GM21619 (cell line): ENCODE data around the gene KRTAP10-9.
"Not testable (repeated sequence)": the region's sequence is repeated elsewhere in the genome, so short reads cannot be mapped to it uniquely, and the experiment has no call there.

ENCODE experiments used
- ATAC-seq: cut with Tn5 transposase; IDR thresholded peaks from one replicate; pipeline ENCODE4 v1.9.1; 2021; ENCODE audit not compliant: unreplicated experiment

Gene KRTAP10-9

DNA sequence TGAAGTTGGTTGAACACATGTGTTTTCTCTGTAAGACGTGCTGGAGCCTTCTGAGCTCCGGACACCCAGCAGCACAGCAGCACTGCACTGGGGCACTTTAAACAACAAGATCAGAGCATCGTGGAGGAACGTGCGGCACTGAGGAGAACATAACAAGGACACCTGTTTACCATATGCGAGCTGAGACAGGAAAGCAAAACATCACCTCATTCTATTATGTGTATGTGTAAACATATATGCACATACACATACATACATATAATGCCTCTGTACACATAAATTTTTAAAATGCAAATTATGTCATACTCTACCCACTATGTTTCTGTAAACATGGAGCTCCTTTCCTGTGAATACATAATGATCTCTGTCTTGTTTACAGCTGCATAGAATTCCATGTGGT, 31.4 kb upstream of the KRTAP10-9 start:
- no peak for ATAC-seq

DNA sequence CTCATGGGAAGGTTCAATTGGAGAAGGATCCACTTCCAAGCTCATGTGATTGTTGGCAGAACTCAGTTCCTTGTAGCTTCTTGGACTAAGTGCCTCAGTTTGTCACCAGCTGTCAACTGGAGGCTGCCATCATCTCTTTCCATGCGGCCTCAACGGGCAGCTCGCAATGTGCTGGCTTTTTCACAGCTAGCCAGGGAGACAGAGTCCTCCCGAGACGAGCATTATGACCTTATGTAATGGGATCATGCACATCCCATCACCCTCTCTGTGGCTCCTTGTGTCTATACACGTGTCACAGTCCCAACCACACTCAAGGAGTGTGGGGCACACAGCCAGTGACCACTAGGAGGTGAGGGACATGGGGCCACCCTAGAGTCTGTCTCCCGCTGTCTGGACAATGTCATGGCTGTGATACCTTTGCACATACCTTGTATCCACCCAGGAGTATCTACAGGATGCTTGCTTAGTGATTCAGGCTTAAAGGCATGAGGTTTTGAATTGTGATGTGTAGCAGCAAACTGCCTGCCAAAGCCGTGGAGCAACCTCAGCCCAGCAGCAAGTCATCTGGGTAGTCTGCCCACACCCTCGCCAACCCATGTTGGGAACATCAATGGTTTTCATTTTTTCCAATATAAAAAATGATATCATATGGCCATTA, 30.7 kb upstream of the KRTAP10-9 start:
- ATAC-seq, result no peak

DNA sequence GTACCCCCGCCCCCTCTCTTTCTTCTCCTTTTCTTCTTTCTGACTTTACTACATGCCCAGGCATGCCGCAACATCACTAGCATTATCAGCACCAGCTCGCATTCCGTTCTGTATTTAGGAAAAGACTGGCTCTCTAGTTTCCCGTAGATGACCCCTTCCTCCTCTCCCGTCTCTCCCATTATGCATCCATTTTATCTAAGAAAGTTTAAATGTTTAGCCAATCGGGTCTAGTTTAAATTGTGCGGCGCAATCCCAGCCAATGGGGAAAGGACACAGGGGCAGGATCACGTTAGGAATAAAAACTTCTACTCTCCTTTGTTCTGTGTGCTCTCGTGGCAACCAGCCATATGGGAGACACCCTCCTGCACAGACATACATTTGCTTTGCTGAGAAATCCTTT, 28.8 kb upstream of the KRTAP10-9 start:
- ATAC-seq, result no peak

DNA sequence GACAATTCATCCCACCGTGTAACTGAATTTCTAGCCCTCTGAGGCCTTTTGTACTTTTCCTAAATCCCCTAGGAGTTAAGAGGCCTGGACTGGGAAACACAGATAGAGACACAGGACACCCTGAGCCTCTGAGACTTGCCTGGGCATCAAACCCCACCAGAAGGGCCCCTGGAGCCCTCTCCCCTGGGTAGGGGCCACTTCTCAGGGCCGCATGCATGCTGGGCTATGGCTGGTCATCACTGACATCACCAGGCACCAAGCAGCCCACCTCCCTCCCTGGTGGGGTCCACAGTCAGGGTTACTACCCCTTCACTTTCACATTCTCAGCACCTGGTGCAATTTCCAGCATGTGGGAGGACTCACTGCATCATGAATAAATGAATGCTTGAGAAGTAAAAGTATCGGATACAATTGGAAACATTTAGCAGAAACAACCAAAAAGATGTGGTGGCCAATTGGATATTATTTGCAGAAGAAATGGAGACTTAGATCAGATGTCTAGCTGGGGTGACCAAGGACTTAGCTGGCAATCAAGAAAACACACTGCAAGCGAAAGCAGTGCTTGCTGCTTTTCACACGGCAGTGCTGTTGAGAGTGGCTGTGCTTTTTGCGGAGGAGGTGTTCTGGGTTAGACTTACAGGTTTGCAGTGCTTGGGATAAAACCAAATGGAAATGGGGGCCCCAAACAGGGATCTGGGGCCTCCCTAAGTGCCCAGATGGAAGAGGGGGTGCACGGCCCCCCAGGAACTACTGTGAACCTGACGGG, 27.4 kb upstream of the KRTAP10-9 start:
- ATAC-seq, result no peak

GRCh38 chr21:44600118-44600978, 26.5 kb upstream of the KRTAP10-9 start, which contains the start of gene KRTAP10-7:
Gene KRTAP10-7, plus strand, starts transcription at chr21:44600597. Its CDS starts 25 bp downstream, at chr21:44600622.
- ATAC-seq, result not testable (repeated sequence)

DNA sequence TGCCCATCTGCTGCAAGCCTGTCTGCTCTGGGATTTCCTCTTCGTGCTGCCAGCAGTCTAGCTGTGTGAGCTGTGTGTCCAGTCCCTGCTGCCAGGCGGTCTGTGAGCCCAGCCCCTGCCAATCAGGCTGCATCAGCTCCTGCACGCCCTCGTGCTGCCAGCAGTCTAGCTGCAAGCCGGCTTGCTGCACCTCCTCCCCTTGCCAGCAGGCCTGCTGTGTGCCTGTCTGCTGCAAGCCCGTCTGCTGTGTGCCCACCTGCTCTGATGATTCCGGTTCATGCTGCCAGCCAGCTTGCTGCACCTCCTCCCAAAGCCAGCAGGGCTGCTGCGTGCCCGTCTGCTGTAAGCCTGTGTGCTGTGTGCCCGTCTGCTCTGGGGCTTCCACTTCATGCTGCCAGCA, 25.8 kb upstream of the KRTAP10-9 start:
- not testable (repeated sequence) for ATAC-seq

GRCh38 chr21:44601596-44602462, 25.1 kb upstream of the KRTAP10-9 start:
- no peak for ATAC-seq

- ATAC-seq, result no peak
Measured at GRCh38 chr21:44602463-44602850, 24.4 kb upstream of the KRTAP10-9 start.

DNA sequence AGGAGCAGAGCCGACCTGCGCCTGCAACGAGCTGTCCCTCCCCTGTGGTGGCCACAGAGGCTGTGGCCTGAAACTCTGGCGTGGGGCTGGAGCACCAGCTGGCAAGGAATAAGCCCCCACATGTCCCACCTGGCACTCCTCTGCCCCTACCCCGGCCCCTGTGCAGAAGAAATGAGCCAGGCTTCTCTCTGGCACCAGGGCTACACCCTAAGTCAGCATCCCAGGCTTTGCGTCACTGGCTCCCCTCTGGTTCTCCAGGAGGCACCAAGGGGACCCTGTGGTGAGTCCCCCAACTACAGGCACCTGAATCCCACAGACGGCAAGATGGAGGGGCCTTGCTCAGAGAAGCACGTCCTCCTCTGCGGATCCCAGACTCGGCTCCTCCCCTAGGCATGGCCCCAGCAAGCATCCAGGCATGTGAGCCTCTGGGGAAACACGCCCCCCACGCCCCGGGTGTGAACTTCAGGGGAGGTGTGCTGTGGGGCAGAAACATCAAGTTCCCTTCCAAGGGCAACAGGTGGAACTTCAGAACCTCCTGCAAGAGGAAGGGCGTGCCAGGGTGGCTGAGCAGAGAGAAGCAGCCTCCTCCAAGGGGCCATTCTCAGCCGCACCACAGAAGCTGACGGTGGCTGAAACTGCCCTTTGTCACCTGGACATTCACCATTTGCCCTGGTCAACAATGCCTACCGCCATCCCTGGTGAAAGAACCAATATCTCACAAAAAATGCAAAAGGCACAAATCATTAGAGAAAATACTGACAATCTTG, 23.6 kb upstream of the KRTAP10-9 start:
- ATAC-seq, result no peak

DNA sequence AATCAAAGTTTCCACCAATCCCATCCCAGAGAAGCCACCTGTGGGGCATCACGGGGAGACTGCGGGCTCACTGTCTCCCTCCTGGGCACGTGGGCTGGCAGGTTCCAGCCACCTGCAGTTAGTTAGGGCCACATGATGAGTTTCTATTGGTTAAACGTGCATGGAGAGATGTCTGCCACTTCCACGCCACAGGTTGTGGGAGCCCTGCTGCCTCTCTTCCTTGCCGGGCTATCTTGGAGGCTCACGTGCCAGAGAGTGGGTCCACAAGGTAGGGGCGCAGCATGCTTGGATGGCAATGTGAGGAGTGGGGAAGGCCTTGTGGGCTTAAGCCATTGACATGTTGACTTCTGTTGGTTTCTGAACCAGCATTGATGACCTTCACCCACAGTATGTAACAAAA, 23.0 kb upstream of the KRTAP10-9 start:
- no peak for ATAC-seq

- ATAC-seq, result no peak
Measured at GRCh38 chr21:44606495-44606894, 20.4 kb upstream of the KRTAP10-9 start.

GRCh38 chr21:44609193-44609592, 17.7 kb upstream of the KRTAP10-9 start:
- ATAC-seq, result no peak

DNA sequence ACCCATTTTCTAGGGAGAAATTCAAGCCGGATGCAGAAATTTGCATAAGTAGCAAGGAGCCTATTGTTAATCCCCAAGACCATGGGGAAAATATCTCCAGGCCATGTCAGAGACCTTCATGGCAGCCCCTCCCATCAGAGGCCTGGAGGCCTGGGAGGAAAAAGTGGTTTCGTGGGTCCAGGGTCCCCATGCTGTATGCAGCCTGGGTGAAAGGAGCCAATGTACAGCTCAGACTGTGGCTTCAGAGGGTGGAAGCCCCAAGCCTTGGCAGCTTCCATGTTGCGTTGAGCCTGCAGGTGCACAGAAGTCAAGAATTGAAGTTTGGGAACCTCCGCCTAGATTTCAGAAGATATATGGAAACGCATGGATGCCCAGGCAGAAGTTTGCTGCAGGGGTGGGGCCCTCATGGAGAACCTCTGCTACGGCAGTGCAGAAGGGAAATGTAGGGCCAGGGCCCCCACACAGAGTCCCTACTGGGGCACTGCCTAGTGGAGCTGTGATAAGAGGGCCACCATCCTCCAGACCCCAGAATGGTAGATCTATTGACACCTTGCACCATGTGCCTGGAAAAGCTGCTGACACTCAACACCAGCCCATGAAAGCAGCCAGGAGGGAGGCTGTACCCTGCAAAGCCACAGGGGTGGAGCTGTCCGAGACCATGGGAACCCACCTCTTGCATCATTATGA, 16.6 kb upstream of the KRTAP10-9 start:
- ATAC-seq, result not testable (repeated sequence)

DNA sequence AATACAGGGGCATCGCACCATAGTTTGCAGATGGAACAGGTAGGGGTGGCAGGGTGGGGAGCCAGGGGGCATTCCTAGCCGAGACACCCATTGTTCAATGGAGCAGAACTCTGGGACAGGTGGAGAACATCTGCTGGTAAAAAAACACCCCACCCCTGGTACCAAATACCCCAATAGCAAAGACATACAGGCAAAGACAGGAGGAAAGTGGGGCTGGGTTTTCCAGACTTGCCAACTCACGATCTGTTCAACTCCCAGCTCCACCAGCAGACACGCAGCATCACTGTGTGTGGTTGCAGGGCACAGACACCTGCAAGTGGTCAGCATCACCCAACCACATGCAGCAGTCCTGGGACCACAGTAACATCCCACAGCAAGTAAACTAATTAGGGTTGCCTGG, 15.3 kb upstream of the KRTAP10-9 start:
- ATAC-seq, result no peak

DNA sequence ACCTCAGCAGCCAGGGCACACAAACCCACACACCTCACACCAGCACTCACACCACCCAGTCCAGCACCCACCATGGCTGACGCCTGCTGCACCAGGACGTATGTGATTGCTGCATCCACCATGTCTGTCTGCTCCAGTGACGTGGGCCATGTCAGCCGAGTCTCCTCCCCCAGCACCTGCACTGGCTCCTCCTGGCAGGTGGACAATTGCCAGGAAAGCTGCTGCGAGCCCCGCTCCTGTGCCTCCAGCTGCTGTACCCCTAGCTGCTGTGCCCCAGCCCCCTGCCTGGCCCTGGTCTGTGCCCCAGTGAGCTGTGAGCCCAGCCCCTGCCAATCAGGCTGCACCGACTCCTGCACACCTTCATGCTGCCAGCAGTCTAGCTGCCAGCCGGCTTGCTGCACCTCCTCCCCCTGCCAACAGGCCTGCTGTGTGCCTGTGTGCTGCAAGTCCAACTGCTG, 14.8 kb upstream of the KRTAP10-9 start, which contains the start of gene KRTAP10-8:
KRTAP10-8 (plus strand) TSS at position 51 of the 458 bp plus-strand sequence; CDS start at position 73, 22 bp downstream.
- ATAC-seq, result no peak

DNA sequence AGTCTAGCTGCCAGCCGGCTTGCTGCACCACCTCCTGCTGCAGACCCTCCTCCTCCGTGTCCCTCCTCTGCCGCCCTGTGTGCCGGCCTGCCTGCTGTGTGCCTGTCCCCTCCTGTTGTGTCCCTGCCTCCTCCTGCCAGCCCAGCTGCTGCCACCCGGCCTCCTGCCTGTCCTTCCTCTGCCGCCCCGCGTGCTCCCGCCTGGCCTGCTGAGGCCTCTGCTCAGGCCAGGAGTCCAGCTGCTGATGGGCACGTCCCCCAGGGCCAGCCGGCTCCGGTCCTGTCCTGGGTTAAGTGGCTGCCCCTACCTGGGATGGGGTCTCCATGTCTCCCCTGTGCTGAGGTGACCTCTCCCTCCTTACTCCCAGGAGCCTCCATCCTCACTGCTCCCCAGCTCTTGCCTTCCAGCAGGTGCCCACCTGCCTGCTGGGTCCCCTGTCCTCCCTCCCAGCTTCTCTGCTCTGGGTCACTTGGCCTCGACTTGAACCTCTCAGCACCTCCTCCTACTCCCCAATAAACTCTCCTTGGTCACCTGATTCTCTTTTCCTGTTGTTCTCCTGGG, 14.1 kb upstream of the KRTAP10-9 start:
- ATAC-seq, result no peak

DNA sequence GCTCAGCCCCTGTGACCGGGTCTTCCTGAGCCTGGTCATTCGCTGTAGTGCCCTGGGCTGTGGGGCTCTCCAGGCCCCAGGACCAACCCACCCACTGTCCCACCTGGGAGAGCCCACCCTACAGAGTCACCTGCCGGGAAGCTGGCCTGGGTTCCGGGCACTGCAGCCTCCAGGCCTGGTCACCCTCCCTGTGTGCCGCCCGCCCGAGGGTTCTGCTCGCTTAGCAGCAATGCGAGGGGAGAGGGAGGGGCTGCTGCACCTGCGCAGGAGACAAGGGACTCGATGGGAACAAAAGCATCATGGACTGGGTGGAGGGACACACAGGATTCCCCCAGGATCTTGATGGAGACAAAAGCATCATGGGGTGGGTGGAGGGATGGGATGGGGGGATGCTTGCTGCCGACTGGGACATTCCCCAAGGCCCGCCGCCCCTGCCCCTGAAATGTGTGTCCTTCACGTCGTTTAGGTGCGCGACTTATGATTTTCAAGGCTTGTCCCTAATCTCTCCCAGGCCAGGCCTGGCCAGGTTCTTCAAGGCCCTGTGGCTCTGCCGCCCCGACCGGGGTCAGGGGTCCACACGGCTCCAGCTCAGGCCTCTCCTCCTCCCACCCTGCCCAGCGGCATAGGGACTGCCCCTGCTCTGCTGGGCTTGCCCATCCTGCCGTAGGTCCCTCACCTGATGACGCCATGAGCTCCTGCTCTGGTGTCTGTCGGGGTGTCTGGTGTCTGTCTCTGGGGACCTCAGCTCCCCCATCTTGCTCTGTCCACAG, 13.3 kb upstream of the KRTAP10-9 start:
- no peak for ATAC-seq

- ATAC-seq, result no peak
Measured at GRCh38 chr21:44614161-44614631, 12.7 kb upstream of the KRTAP10-9 start.
